Natural killer cell (primary cell): ENCODE measurements around the gene TP53RK. TPM values are rescaled to one million over a fixed set of nuclear protein-coding genes. Genes with fewer than 3 reads are reported as not detected.

Source experiments
- ATAC-seq, 3 donors: fragments of 150-1000 bp in 2 of 3; fragments of 200-7000 bp in 1 of 3; cut with Tn5 transposase; 1 replicate in 1 of 3; 2 replicates in 2 of 3; pipeline ENCODE4 v1.10.0; 2021; ENCODE audit warnings: mild to moderate bottlenecking in 2 of 3, moderate library complexity in 2 of 3
- DNase-seq, 2 donors: peaks; one replicate each; pipeline versions ENCODE4 v3.0.0 to v3.0.0-alpha.2; 2013 to 2021; ENCODE audit warnings: mixed read lengths in 1 of 2
- H3K27ac ChIP-seq: one replicate; pipeline ENCODE4 v1.5.1; 2013; ENCODE audit warnings: mild to moderate bottlenecking, low read length
- H3K27me3 ChIP-seq: one replicate; pipeline ENCODE4 v1.6.1; 2013; ENCODE audit warnings: low read length; ENCODE audit not compliant: control insufficient read depth, insufficient read depth
- H3K36me3 ChIP-seq: one replicate; pipeline ENCODE4 v1.6.1; 2013; ENCODE audit warnings: low read length; ENCODE audit not compliant: control insufficient read depth, insufficient read depth
- H3K4me1 ChIP-seq: one replicate; pipeline ENCODE4 v1.6.1; 2013; ENCODE audit warnings: low read length; ENCODE audit not compliant: control insufficient read depth, insufficient read depth
- H3K4me3 ChIP-seq: one replicate; pipeline ENCODE4 v1.5.1; 2013; ENCODE audit warnings: low read length
- H3K9me3 ChIP-seq: one replicate; pipeline ENCODE4 v1.6.1; 2013; ENCODE audit warnings: low read length; ENCODE audit not compliant: control insufficient read depth, insufficient read depth
- H3K27ac Mint-ChIP-seq, 2 donors: one replicate each; pipeline ENCODE4 v1.8.0; 2022; ENCODE audit warnings: mild to moderate bottlenecking in 2 of 2, mixed read lengths in 2 of 2, moderate library complexity in 1 of 2
- H3K27me3 Mint-ChIP-seq, 2 donors: one replicate each; pipeline ENCODE4 v1.8.0; 2022; ENCODE audit warnings: low read depth in 2 of 2, mixed read lengths in 2 of 2
- H3K36me3 Mint-ChIP-seq: one replicate; pipeline ENCODE4 v1.8.0; 2022; ENCODE audit warnings: mixed read lengths
- H3K4me1 Mint-ChIP-seq, 2 donors: one replicate each; pipeline ENCODE4 v1.8.0; 2022; ENCODE audit warnings: mixed read lengths in 2 of 2
- H3K4me3 Mint-ChIP-seq: one replicate; pipeline ENCODE4 v1.8.0; 2022; ENCODE audit warnings: mild to moderate bottlenecking, moderate library complexity, mixed read lengths
- H3K9me3 Mint-ChIP-seq, 2 donors: one replicate each; pipeline ENCODE4 v1.8.0; 2022; ENCODE audit warnings: mixed read lengths in 2 of 2
- CTCF ChIP-seq: fragments of 200-600 bp; IDR thresholded peaks from one replicate; pipeline ENCODE4 v1.8.0; 2022; ENCODE audit warnings: antibody characterized with exemption
- WGBS: methylation state at CpG from one replicate; pipeline ENCODE4 v1.1.7; 2013; ENCODE audit warnings: missing lambda C conversion rate; ENCODE audit not compliant: insufficient coverage; 5-methylcytosine and 5-hydroxymethylcytosine counted together
- intact Hi-C: fragments of 100-400 bp; cut with micrococcal nuclease; formaldehyde crosslinking; loops from one replicate; pipeline ENCODE4 v1.14.2; 2022
- total RNA-seq, 4 donors: library from RNA; stranded (reverse); fragments of 120-200 nt in 1 of 4; gene quantifications; one replicate each; pipeline versions ENCODE4 v1.2.3 to v1.2.4, GENCODE V29; 2013 to 2022

Gene TP53RK
- total RNA-seq, 3 donors from 2014 or later (not counting 1 experiment from before 2014, with no cell fraction given): 5.0 to 10.4 (median 7.8) TPM

- peaks cover 7 to 8% of the 10 kb centered on the region in 2 donors for H3K27me3 Mint-ChIP-seq
- no peaks in the 10 kb centered on the region for H3K36me3 Mint-ChIP-seq
- no peak overlapping the region for H3K27ac Mint-ChIP-seq
- Histone ChIP-seq H3K4me3 (no peak overlapping the region), H3K9me3 (no peaks in the 10 kb centered on the region), H3K4me1 (no peaks in the 10 kb centered on the region), H3K27me3 (no peaks in the 10 kb centered on the region), H3K27ac (no peak overlapping the region), H3K36me3 (no peaks in the 10 kb centered on the region)
- H3K9me3 Mint-ChIP-seq: no peaks in the 10 kb centered on the region
- intact Hi-C loops: no loop called here
- DNase-seq (no peak), ATAC-seq (no peak)
- H3K4me3 Mint-ChIP-seq: no peak overlapping the region
- H3K4me1 Mint-ChIP-seq: no peaks in the 10 kb centered on the region
- 88% methylated on average over 18 of the region's 18 CpGs for WGBS
- no peak for TF ChIP-seq CTCF
Observed at GRCh38 chr20:46638134-46638897, 50.9 kb downstream of the TP53RK start.

- H3K27ac Mint-ChIP-seq: no peak overlapping the region
- no peaks in the 10 kb centered on the region for H3K4me1 Mint-ChIP-seq
- no peaks in the 10 kb centered on the region for H3K4me1 ChIP-seq
- no peak for DNase-seq
- H3K27me3 ChIP-seq: no peaks in the 10 kb centered on the region
- no peak for ATAC-seq
- H3K9me3 ChIP-seq: no peaks in the 10 kb centered on the region
- intact Hi-C loops: no loop called here
- H3K4me3 ChIP-seq: no peak overlapping the region
- peaks cover 5 to 7% of the 10 kb centered on the region in 2 donors for H3K27me3 Mint-ChIP-seq
- H3K36me3 ChIP-seq: no peaks in the 10 kb centered on the region
- H3K4me3 Mint-ChIP-seq: no peak overlapping the region
- no peaks in the 10 kb centered on the region for H3K36me3 Mint-ChIP-seq
- WGBS: 85% methylated on average over 3 of the region's 4 CpGs
- H3K9me3 Mint-ChIP-seq: no peaks in the 10 kb centered on the region
- no peak overlapping the region for H3K27ac ChIP-seq
- TF ChIP-seq CTCF: no peak
Observed at GRCh38 chr20:46637427-46638133, 51.7 kb downstream of the TP53RK start.

- H3K27me3 Mint-ChIP-seq: peaks cover 5 to 7% of the 10 kb centered on the region in 2 donors
- H3K27me3 ChIP-seq: no peaks in the 10 kb centered on the region
- H3K4me1 ChIP-seq: peaks cover 3% of the 10 kb centered on the region
- H3K36me3 Mint-ChIP-seq: no peaks in the 10 kb centered on the region
- no peak for DNase-seq
- H3K27ac Mint-ChIP-seq: no peak overlapping the region
- WGBS: 87% methylated on average over 11 of the region's 11 CpGs
- H3K9me3 ChIP-seq: no peaks in the 10 kb centered on the region
- H3K27ac ChIP-seq: no peak overlapping the region
- intact Hi-C loops: no loop called here
- no peak overlapping the region for H3K4me3 Mint-ChIP-seq
- ATAC-seq: no peak
- TF ChIP-seq CTCF: no peak
- H3K9me3 Mint-ChIP-seq: no peaks in the 10 kb centered on the region
- H3K4me1 Mint-ChIP-seq: no peaks in the 10 kb centered on the region
- H3K4me3 ChIP-seq: no peak overlapping the region
- no peaks in the 10 kb centered on the region for H3K36me3 ChIP-seq
Observed at GRCh38 chr20:46637020-46637419, 52.2 kb downstream of the TP53RK start.
